Activated naive CD8-positive, alpha-beta T cell (primary cell): ENCODE data around the gene CD24.
"Not testable (repeated sequence)": the region's sequence is repeated elsewhere in the genome, so short reads cannot be mapped to it uniquely, and the experiment has no call there.

Experiments used
- H3K27ac Mint-ChIP-seq: one replicate; pipeline ENCODE4 v1.8.0; 2021; ENCODE audit warnings: mixed read lengths
- H3K27me3 Mint-ChIP-seq: one replicate; pipeline ENCODE4 v1.8.0; 2021; ENCODE audit warnings: mixed read lengths
- H3K36me3 Mint-ChIP-seq: one replicate; pipeline ENCODE4 v1.8.0; 2021; ENCODE audit warnings: mixed read lengths
- H3K4me1 Mint-ChIP-seq: one replicate; pipeline ENCODE4 v1.8.0; 2021; ENCODE audit warnings: low read depth, mixed read lengths
- H3K4me3 Mint-ChIP-seq: one replicate; pipeline ENCODE4 v1.8.0; 2021; ENCODE audit warnings: mild to moderate bottlenecking, mixed read lengths
- H3K9me3 Mint-ChIP-seq: one replicate; pipeline ENCODE4 v1.8.0; 2021; ENCODE audit warnings: low read depth, mixed read lengths

CD24 gene, protein sequence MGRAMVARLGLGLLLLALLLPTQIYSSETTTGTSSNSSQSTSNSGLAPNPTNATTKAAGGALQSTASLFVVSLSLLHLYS

DNA sequence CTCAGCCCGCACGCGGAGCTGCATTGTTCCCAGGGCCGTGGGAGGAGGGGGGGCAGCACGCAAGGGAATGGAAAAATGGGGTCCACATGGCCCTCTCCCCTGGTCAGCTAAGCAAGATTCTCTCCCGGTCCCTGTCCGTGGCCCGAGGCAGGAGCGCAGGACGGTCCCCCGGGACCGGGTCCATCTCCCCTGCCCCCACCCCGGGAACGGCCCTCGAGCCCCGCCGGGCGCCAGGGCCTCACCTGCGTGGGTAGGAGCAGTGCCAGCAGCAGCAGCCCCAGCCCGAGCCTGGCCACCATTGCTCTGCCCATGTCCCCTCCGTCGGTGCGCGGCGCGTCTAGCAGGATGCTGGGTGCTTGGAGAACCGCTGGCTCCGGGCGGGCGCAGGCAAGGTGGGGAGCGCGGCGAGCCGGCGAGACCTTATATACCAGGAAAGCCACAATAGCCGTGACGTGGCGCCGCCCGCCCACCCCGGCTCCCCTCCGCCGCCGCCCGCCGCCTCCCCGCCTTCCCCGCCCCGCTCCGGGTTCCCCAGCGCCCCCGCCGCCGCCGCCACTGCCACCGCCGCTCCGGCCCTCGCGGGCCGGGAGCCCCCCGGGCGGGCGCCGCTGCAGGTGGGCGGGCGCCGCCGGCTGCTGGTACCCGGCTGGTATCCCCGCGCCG lies at the start of gene CD24:
CD24 (minus strand) TSS at position 394 of the 663 bp plus-strand sequence; CDS start at position 311, 83 bp downstream.
- Mint-ChIP-seq H3K4me3 (peak within 1 kb of the TSS; percentile 82), H3K36me3 (no peaks in the 10 kb centered on the region), H3K4me1 (peaks cover 10% of the 10 kb centered on the region), H3K27me3 (peaks cover 39% of the 10 kb centered on the region), H3K27ac (no peak within 1 kb of the TSS), H3K9me3 (no peaks in the 10 kb centered on the region)

GRCh38 chr6:107021446-107022185 lies 47.1 kb upstream of the CD24 start:
- H3K9me3 Mint-ChIP-seq, result no peaks in the 10 kb centered on the region
- no peak overlapping the region for H3K4me3 Mint-ChIP-seq
- no peak overlapping the region for H3K27ac Mint-ChIP-seq
- no peaks in the 10 kb centered on the region for H3K4me1 Mint-ChIP-seq
- H3K36me3 Mint-ChIP-seq, result no peaks in the 10 kb centered on the region
- H3K27me3 Mint-ChIP-seq, result no peaks in the 10 kb centered on the region

GRCh38 chr6:107020239-107020638 lies 45.7 kb upstream of the CD24 start:
- Mint-ChIP-seq H3K4me3 (no peak overlapping the region), H3K27me3 (no peaks in the 10 kb centered on the region), H3K36me3 (no peaks in the 10 kb centered on the region), H3K9me3 (no peaks in the 10 kb centered on the region), H3K27ac (no peak overlapping the region), H3K4me1 (no peaks in the 10 kb centered on the region)

GRCh38 chr6:107019628-107020027 lies 45.1 kb upstream of the CD24 start:
- not testable (repeated sequence) for H3K4me3 Mint-ChIP-seq, H3K27me3 Mint-ChIP-seq, H3K27ac Mint-ChIP-seq, H3K4me1 Mint-ChIP-seq, H3K9me3 Mint-ChIP-seq, H3K36me3 Mint-ChIP-seq

DNA sequence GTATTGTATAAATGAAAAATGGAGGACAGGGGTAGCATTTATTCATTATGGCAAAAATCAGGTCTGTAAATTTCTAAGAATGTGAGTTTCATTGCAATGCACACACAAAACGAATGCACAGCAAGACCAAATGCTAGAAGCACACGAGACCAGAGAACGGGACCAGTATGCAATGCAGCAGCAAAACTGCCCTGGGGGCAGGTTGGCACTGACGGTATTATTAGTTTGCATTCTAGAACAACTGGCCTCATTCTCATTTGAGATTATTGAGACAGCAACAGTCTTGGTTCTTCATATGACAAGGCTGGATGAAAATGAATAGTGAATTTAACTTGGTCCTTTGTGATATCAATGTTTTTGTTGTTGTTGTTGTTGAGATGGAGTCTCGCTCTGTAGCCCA lies 44.5 kb upstream of the CD24 start:
- peaks cover under 1% of the 10 kb centered on the region for H3K27me3 Mint-ChIP-seq
- no peaks in the 10 kb centered on the region for H3K9me3 Mint-ChIP-seq
- no peak overlapping the region for H3K27ac Mint-ChIP-seq
- H3K36me3 Mint-ChIP-seq, result no peaks in the 10 kb centered on the region
- no peak overlapping the region for H3K4me3 Mint-ChIP-seq
- no peaks in the 10 kb centered on the region for H3K4me1 Mint-ChIP-seq

GRCh38 chr6:107009499-107009898 lies 35.0 kb upstream of the CD24 start:
- no peak overlapping the region for H3K27ac Mint-ChIP-seq

GRCh38 chr6:106997392-106998158 lies 23.0 kb upstream of the CD24 start:
- Mint-ChIP-seq H3K36me3 (no peaks in the 10 kb centered on the region), H3K27ac (no peak overlapping the region), H3K9me3 (no peaks in the 10 kb centered on the region), H3K4me1 (peaks cover 4% of the 10 kb centered on the region), H3K27me3 (peaks cover 1% of the 10 kb centered on the region), H3K4me3 (no peak overlapping the region)

More at GRCh38 chr6:107009499-107009898, 35.0 kb upstream of the CD24 start:
- Mint-ChIP-seq H3K4me3 (no peak overlapping the region), H3K36me3 (no peaks in the 10 kb centered on the region), H3K4me1 (no peaks in the 10 kb centered on the region), H3K27me3 (peaks cover 6% of the 10 kb centered on the region), H3K9me3 (no peaks in the 10 kb centered on the region)

DNA sequence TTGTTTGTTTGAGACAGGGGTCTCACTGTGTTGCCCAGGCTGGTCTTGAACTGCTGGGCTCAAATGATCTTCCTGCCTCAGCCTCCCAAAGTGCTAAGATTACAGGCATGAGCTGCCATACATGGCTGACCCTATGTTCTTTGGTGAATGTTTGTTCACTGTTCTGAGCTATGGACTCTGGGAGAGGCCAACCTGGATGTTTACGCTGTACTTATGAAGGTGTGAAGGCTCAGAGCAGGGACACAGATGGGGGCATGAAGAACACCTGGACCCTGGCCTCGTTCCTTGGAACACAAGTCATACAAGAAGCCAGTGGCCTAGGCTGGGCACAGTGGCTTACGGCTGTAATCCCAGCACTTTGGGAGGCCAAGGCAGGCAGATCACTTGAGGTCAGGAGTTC lies 21.1 kb upstream of the CD24 start:
- Mint-ChIP-seq H3K4me1 (peaks cover 4% of the 10 kb centered on the region), H3K9me3 (no peaks in the 10 kb centered on the region), H3K36me3 (no peaks in the 10 kb centered on the region), H3K4me3 (no peak overlapping the region), H3K27ac (no peak overlapping the region), H3K27me3 (no peaks in the 10 kb centered on the region)

DNA sequence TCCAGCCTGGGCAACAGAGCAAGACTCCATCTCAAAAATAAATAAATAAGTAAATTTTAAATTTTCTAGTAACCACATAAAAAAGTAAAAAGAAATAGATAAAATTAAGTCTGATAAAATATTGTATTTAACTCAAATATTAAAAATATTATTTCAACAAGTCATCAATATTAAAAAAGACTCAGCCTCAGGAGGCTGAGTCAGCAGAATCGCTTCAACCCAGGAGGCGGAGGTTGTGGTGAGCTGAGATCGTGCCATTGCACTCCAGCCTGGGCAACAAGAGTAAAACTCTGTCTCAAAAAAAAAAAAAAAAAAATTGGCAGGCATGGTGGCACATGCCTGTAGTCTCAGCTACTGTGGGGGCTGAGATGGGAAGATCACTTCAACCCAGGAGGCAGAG lies 15.2 kb upstream of the CD24 start:
- not testable (repeated sequence) for H3K36me3 Mint-ChIP-seq, H3K27ac Mint-ChIP-seq, H3K4me3 Mint-ChIP-seq, H3K4me1 Mint-ChIP-seq, H3K9me3 Mint-ChIP-seq, H3K27me3 Mint-ChIP-seq

DNA sequence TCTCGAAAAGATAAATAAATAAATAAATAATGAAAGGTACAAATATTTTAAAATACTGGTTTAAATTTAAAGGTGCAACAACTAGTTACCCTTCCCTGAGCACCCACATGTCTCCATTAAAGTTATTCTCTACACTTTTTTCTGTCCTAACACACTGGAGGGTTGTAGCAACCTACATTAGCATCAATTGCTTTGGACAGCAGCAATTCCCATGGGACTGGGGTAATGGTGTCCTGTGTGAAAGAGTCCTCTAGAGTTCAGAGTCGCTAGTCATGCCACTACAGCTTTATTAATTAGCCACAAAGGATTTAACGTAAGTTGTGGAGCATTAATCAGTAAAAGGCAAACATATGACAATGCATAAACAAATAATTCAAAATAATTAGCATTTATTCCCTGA lies 14.1 kb upstream of the CD24 start:
- H3K4me1 Mint-ChIP-seq, result no peaks in the 10 kb centered on the region
- H3K27me3 Mint-ChIP-seq, result no peaks in the 10 kb centered on the region
- no peaks in the 10 kb centered on the region for H3K36me3 Mint-ChIP-seq
- no peak overlapping the region for H3K4me3 Mint-ChIP-seq
- H3K27ac Mint-ChIP-seq, result no peak overlapping the region
- no peaks in the 10 kb centered on the region for H3K9me3 Mint-ChIP-seq

- H3K27me3 Mint-ChIP-seq, result peaks cover 19% of the 10 kb centered on the region
- no peak overlapping the region for H3K27ac Mint-ChIP-seq
- no peaks in the 10 kb centered on the region for H3K4me1 Mint-ChIP-seq
- no peaks in the 10 kb centered on the region for H3K36me3 Mint-ChIP-seq
- H3K9me3 Mint-ChIP-seq, result no peaks in the 10 kb centered on the region
- no peak overlapping the region for H3K4me3 Mint-ChIP-seq
Observed at GRCh38 chr6:106981926-106982325, 7.4 kb upstream of the CD24 start.

DNA sequence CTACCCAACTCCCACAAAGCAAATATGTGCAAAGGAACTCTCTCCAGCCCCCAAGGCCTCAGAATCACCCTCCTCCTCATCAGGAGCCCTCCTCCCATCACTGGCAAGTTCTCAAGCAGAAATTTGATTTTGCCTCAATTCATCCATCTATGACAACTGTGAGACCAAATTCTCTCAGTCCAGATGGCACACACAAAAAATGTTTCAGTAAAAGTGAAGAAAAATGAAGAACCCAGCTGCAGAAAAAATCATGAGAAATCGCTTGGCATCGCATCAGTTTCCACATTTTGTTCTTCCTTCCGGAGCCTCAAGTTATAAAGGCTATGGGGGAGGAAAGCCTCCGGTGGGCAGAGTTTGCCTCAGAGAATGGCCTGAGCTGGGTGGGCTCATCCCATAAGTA lies 6.4 kb upstream of the CD24 start:
- H3K27ac Mint-ChIP-seq, result no peak overlapping the region
- H3K27me3 Mint-ChIP-seq, result peaks cover 22% of the 10 kb centered on the region
- H3K4me3 Mint-ChIP-seq, result no peak overlapping the region
- H3K36me3 Mint-ChIP-seq, result no peaks in the 10 kb centered on the region
- no peaks in the 10 kb centered on the region for H3K4me1 Mint-ChIP-seq
- H3K9me3 Mint-ChIP-seq, result no peaks in the 10 kb centered on the region

- Mint-ChIP-seq H3K36me3 (no peaks in the 10 kb centered on the region), H3K27ac (no peak overlapping the region), H3K27me3 (peaks cover 26% of the 10 kb centered on the region)
Observed at GRCh38 chr6:106979435-106979884, 4.9 kb upstream of the CD24 start.

GRCh38 chr6:106977246-106977645 lies 2.7 kb upstream of the CD24 start:
- H3K27ac Mint-ChIP-seq, result no peak overlapping the region

More at GRCh38 chr6:106979435-106979884, 4.9 kb upstream of the CD24 start:
- peaks cover 3% of the 10 kb centered on the region for H3K4me1 Mint-ChIP-seq
- no peaks in the 10 kb centered on the region for H3K9me3 Mint-ChIP-seq
- H3K4me3 Mint-ChIP-seq, result no peak overlapping the region

GRCh38 chr6:106976270-106976669 lies 1.7 kb upstream of the CD24 start:
- Mint-ChIP-seq H3K36me3 (no peaks in the 10 kb centered on the region), H3K9me3 (no peaks in the 10 kb centered on the region), H3K27me3 (peaks cover 42% of the 10 kb centered on the region), H3K4me3 (no peak overlapping the region), H3K4me1 (peaks cover 10% of the 10 kb centered on the region), H3K27ac (no peak overlapping the region)

More at GRCh38 chr6:106977246-106977645, 2.7 kb upstream of the CD24 start:
- Mint-ChIP-seq H3K36me3 (no peaks in the 10 kb centered on the region), H3K27me3 (peaks cover 39% of the 10 kb centered on the region), H3K4me1 (peaks cover 10% of the 10 kb centered on the region), H3K9me3 (no peaks in the 10 kb centered on the region), H3K4me3 (no peak overlapping the region)
